Activated T-helper 1 cell treated with anti-CD3 and anti-CD28 coated beads, Interleukin-2, amount 50 U/mL, for 16 hours (primary cell): ENCODE results near the gene SLC36A3.
A peak's percentile ranks its signal among the peaks of the same experiment; 100 is the strongest.
"Not testable (repeated sequence)": the region's sequence is repeated elsewhere in the genome, so short reads cannot be mapped to it uniquely, and the experiment has no call there.

Source experiments
- DNase-seq, 2 donors: peaks; one replicate each; pipeline ENCODE4 v3.0.0-alpha.2; 2020; ENCODE audit warnings: low read depth in 1 of 2, low spot score in 1 of 2

SLC36A3 gene

DNA sequence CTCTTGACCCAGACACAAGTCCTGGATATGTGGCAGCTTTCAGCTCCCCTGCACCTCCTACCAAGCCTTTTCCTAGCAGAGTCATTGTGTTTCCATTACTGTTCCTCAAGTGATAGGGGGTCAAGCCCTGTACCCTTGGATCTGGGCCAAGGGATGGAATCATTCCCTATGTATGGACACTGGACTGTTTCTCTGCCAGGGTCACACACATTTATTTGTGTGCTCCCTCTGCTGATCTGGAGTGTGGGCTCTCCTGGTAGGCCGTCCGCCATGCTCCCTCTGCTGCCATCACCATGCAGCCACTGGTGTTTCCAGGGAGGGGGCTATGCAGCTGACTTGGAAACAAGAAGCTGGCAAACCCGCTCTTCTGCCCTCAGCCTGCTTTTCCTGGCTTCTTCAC is 41.0 kb downstream of the SLC36A3 start:
- no peak for DNase-seq

DNA sequence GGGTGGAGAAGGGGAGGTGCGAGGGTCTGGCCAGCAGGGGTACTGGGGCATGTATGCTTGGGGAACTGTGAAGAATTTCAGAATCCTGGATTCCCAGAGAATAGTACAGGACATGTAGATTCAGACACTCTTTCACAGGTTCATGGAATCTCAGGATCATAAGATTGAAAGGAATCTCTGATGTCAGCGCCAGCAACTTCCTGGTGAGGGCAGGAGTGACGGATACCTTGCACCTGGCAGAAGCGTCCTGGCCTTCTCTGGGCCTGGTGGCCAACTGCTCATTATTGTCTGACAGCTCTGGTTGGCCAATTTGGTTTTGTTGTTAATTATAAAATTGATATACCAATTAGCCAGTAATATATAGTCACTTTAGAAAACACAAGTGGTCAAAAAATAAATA is 43.6 kb downstream of the SLC36A3 start:
- DNase-seq = no peak

DNA sequence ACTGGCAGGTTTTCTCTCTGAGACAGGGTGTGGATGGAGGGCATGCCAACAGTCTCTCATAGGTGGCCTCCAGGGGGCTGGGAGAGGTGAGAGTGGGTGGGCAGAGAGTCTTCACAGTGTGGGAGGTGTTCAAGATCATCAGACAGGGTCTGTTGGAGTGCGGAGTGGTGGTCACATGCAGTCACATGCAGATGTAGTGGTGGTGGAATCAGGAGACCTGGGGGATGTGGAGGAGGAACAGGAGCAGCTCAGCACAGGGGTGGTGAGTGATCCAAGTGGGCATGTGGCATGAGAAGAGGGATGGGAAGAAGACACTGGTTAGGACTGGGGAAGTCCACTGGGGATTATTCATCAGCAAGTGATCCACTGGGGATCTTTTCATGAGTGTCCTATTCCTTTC is 44.8 kb downstream of the SLC36A3 start:
- DNase-seq = no peak

DNA sequence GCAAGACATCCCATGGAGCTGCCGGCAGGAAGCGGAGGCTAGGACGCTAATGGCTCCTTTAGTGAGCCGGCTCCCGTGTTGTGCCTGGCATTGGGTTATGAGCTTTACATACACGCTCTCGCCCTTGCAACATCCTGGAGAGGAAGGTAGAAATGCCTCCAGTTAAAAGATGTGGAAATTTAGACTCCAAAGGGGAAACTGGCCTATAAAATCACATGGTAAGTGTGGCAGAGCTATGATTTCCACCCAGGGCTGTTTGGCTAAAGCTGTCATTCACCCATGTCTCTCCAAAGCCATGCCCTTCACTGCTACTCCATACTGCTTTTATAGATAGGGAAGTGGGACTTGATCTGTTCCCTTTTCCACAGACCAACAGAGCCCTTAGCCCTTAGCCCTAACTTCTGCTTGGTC is 45.4 kb downstream of the SLC36A3 start:
- DNase-seq = no peak

DNA sequence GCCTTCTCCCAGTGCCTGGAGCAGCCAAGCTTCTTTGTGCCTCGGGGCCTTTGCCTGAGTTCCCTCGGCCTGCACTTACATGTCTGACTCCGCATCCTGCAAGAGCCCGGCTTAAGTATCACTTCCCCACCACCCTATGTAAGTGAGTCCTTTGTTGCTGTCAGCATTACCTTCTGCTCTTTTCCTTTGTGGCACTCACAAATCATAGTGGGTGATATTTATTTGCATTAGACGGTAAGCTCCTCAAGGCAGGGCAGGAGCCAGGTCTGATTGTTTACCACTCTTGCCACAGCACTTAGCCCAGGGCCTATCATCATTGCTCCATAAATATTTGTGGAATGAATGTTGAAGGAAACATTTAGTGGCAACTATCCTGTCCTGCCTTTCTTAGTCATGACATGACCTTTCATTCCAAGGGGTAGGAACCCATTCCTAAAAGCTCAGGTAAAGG is 45.8 kb downstream of the SLC36A3 start:
- DNase-seq = no peak

DNA sequence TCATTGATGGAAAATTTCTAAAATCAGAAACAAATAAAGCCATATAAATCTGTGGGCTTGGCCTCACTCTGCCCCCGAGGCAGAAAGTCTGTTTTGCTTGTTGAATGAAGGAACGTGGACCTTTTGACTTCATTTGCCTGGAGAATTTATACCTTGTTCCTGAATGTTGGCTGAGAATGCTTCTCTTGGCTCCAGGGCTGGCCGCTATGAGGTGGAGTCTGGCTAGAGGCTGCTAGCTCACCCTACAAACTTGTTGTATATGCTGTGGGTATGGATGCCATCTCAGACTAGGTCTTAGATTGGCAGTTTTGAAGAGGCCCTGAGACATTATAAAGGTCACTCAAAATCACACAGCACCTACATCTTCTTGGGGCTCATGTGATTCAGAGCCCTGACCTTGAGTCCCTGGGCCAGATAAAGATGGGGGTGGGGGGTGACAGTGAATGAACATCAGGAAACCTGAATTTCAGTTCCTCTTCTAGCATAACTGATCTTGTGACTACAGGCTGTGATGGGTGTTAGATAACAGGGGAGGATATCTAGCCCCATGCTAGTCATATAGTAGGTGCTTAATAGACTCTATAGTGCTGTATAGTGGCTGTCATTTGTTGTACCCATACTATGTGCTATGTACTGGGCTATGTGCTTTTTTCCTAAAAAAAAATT is 47.8 kb downstream of the SLC36A3 start:
- DNase-seq = no peak

DNA sequence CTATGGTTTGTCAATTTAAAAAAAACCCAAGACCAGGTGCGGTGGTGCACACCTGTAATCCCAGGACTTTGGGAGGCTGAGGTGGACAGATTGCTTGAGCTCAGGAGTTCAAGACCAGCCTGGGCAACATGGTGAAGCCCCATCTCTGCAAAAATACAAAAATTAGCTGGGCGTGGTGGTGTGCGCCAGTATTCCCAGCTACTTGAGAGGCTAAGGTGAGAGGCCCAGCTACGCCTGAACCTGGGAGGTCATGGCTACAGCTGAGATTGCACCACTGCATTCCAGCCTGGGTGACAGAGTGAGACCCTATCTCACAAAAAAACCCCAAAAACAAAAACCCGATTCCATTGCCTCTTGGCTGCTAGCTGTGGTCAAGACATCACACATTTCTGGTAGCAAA is 48.6 kb downstream of the SLC36A3 start:
- DNase-seq = not testable (repeated sequence)

DNA sequence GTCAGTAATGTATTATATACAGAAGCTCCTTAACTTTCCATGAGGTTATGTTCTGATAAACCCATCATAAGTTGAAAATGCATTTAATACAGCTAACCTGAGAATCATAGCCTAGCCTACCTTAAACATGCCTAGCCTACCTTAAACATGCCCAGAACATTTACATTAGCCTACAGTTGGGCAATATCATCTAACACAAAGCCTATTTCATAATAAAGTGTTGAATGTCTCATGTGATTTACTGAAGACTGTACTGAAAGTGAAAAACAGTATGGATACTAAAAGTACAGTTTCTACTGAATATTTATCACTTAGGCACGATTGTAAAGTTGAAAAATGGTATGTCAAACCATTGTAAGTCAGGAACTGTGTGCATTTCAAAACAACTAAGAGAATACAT is 49.0 kb downstream of the SLC36A3 start:
- no peak for DNase-seq

DNA sequence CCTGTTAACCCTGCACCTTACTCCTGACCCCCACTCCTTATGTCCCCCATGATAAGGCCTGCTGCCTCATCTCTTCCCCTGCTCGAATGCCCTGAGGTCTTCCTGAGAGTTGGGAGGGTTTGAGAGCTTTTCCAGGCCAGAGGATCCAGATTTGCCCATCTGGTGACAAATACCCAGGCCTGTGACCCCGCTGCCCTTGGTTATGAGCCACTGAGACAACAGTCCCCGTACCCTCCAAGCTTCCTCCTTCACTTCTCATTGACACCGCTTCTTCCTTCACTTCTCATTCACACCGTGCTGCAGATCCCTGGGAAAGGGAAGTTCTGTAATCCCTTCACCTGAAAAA is 50.0 kb downstream of the SLC36A3 start:
- no peak for DNase-seq

DNA sequence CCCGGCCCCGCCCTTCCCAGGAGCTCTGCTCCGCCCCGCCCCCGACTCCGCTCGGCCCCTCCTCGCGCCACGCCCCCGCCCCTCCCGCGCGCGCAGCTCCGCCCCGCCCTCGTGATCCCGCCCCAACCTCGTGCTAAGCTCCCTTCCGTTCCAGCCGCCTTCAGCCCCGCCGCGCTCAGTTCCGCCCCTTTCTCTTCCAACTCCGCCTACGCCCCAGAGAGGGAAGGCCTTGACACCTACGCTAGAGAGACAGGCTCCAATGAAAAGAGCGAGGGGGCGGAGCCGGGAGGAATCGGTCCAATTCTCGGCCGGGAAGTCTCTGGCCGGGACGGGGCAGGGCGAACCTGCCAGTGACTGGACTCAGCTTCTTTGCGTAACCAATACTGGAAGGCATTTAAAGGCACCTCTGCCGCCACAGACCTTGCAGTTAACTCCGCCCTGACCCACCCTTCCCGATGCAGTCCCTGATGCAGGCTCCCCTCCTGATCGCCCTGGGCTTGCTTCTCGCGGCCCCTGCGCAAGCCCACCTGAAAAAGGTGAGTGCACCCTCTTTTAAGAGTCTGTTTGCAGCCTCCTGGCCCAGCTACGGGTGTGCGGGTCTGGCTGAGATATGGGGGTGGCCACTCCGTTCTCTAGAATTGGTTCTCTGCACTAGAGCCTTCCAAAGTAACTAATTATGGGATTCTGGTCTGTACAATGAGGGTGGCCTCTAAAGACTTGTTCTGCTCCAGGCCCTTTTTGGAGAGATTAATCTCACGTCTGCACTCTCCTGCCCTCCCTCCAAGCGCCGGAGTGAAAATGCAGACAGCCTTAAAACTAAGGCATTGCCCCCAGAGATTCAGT is 50.6 kb downstream of the SLC36A3 start, which contains the start of gene GM2A:
GM2A (plus strand) TSS at position 424 of the 843 bp plus-strand sequence; CDS start at position 456, 32 bp downstream.
- peak; percentile 95 to 97 for DNase-seq

DNA sequence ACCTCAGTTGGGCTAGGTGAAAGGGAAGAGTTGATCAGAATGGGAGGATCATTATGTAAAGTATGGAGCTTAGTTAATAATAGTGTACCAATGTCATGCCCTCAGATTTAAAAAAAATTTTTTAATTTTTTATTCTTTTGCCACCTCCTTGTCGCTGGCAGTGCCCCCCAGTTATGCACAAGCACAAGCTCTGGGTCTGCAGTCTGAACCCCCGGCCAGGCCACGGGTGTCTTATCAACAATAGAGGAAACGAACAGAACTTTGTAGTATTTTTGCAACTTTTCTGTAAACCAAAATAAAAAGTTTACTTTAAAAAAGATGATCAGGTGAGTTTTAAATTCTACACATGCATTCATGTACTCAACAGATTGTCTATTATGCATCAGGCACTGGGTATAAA is 51.9 kb downstream of the SLC36A3 start:
- DNase-seq = no peak

DNA sequence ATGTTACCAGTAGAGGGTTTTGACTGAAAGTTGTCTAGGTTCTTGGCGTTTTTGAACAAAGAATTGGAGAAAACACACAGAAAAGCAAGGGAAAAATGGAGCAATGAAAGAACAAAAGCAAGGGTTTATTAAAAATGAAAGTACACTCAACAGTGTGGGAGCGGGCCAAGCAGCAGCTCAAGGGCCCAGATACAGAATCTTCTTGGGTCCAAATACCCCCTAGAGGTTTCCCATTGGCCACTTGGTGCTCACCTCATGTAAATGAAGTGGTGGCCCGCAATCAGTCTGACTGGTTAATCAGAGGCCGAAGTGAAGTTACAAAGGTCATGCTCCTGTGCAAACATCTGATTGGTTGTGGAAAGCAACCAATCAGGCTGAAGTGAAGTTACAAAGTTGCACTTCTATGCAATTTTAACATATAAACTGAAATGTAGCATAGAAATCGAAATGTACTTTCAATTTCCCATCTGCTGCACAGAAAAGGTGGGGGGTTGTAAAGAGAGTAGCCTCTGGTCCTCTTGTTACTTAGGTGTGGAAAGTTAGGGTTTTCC is 52.5 kb downstream of the SLC36A3 start:
- peak; percentile 5 to 9 for DNase-seq

DNA sequence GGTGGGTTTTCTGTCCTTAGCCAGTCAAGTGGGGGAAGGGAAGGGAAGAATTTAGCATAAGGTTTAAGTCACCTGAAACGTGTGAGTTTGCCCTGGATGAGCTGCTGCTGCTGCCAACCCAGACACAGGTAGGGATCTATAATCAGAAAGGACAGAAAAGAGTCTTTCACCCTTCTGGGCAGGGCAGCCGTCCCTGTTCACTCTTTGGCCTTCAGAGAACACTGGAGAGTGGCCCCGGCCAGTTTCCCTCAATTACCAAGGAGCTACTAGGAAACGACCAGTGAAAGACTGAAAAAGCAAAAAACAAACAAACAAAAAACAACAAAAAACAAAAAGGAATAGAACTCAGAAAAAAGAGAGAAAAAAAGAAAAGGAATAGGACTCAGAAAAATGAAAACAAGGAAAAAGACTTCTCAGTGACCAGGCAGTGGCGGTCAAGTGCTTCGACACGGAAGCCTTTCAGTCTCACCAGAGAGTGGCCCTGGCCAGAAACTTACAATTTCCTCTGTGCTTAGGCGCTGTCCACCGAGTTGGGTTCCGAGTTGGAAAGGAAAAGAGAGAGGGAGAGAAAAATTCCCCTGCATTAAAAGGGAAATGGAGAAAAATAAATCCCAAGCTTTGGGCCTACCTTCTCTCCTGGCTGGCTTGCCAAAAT is 53.1 kb downstream of the SLC36A3 start:
- DNase-seq = no peak

DNA sequence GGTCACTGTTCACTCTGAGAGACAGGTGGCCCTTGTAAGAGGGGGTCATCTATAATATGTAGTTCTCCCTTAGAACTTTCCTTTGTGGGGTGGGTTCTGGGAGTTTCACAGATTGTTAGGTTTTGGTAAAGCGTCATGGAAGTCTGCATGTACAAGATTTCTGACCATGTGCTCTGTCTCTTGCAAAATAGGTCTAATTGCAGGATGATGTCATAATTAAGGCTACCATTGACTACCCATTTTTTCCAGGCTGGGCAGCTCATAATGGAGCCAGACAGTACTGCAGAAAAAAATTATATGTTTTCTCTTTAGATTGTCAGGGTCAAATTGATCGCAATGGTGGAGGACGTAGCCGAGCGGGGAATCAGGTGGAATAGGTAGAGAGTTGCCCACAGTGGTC is 54.3 kb downstream of the SLC36A3 start:
- no peak for DNase-seq

DNA sequence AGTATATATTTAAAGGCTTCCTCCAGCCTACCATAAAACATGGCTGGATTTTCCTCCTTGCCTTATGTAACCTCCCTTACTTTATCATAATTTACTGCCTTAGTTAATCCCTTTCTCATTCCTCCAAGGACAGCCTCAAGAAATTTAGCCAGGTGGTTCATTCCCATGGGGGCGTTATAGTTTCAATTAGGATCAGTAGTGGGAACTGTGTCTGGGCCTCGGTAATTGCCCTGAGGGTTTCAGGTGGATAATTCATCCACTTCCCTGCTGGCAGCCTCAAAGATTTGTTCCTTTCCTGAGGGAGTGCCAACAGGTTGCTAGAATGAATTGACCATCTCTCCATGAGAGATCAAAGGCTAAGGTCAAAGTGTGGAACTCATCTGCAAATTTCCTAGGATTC is 54.9 kb downstream of the SLC36A3 start:
- no peak for DNase-seq

DNA sequence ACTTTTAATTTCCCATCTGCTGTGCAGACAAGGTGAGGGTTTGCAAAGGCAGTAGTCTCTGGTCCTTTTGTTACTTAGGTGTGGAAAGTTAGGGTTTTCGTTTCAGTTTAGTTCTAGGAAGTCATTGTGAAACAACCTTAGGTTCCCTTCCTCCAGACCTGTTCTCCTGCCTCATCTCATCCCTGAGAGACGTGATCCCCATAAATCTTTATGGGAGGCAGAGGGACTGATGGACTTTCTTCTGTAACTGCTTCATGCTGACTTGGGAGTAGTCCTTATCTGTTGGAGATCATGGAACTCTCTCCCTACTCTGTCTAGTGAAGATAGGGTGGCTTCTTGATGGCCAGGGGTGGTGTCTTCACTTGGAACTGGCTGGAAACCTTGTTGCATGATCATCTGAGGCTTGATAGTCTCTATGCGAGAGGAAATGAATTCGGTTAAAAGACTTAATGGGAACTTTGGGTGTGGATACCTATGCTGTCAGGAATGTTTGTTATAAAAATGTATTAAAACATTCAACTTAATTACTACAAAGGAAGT is 57.8 kb downstream of the SLC36A3 start:
- no peak for DNase-seq

DNA sequence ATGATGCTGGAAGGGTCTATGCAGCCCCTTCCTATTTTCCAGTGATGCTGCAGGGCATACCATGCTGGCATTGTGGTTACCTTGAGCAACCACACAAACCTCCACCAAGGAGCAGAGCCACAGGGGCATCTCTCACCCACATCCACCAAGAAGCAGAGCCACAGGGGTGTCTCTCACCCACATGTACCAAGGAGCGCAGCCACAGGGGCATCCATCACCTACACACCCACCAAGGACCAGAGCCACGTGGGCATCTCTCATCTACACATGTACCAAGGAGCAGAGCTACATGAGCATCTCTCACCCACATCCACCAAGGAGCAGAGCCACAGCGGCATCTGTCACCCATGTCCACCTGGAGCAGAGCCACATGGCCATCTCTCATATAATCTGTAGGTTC is 59.4 kb downstream of the SLC36A3 start:
- no peak for DNase-seq

DNA sequence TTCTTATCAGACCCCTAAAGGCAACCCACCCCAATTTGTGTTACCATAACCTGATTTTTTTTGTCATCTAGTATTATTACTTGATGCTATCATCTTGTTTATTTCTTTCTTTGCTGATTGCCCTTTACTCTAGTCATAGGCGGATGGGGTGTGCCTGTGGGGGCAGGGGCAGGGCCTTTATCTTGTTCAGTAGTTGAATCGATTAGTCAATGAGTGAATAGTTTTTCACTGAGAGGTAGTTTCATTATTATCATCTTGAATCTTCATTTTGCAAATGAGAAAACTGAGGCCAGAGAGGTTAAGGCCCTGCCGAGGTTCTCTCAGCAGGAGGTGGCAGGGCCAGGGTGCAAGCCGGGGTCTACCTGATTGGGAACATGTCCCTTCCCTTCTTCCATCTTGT is 60.0 kb downstream of the SLC36A3 start:
- no peak for DNase-seq

DNA sequence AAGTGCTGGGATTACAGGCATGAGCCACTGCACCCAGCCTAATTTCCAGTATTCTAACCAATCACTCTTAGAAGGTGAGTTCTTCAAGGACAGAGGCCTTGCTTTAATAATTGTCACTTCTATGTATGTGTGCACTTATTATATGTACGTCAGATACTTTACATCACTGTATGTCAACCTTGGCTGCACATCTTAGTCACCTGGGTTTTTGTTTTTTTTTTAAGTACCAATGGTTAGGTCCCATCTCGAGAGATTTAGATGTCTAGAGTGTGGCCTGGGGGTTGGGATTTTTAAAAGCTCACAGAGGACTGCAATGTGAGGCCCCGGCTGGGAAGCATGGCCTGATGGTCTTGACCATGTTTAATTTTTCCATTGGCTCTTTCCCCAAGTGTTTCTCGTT is 60.4 kb downstream of the SLC36A3 start:
- DNase-seq = no peak

DNA sequence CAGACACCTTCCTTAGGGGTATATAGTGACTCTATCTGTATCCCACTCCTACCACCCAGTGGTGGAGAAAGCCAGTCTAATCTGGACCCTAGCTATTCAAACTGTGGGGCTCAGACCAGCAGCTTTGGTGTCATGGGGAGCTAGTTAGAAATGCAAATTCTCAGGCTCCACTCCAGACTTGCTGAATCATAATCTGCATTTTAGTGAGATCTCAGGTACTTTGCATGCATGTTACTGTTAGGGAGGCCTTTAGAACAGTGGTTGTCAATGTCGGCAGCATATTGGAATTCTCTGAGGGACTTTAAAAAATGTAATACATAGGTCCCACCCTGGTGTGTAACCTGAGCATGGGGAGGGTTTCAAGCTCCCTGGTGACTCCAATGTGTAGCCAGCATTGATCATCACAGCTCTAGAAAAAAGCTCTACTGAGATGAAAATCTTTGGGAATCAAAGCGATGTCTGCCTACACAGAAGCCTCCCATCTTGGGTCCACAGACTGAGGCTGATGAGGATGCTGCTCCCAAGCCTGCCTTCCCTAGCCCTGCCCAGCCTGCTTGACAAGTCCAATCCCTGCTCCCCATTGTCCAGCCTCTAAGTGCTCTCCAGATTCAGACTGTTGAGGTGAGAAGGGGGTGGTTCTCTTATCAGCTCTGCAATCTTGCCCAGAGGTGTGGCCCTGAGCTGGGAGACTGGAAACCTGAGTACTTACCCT is 62.5 kb downstream of the SLC36A3 start:
- DNase-seq = no peak

DNA sequence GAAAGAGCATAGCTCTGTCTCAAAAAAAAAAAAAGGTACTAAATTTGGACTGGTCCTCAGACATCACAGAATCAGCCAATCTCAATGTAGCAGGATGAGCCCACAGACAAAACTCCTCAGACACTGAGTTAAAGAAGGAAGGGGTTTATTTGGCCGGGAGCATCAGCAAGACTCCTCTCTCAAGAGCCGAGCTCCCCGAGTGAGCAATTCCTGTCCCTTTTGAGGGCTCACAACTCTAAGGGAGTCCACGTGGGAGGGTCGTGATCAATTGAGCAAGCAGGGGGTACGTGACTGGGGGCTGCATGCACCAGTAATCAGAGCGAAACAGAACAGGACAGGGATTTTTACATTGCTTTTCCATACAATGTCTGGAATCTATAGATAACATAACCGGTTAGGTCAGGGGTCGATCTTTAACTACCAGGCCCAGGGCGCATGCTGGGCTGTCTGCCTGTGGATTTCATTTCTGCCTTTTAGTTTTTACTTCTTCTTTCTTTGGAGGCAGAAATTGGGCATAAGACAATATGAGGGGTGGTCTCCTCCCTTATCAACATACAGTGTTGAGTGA is 63.2 kb downstream of the SLC36A3 start:
- DNase-seq = not testable (repeated sequence)
